GM18870 (cell line): ENCODE results near the gene BRD7.
"Not testable (repeated sequence)": the region's sequence is repeated elsewhere in the genome, so short reads cannot be mapped to it uniquely, and the experiment has no call there.

Experiments
- ATAC-seq: cut with Tn5 transposase; IDR thresholded peaks from one replicate; pipeline ENCODE4 v1.9.1; 2021; ENCODE audit warnings: moderate library complexity; ENCODE audit not compliant: unreplicated experiment

BRD7 gene

DNA sequence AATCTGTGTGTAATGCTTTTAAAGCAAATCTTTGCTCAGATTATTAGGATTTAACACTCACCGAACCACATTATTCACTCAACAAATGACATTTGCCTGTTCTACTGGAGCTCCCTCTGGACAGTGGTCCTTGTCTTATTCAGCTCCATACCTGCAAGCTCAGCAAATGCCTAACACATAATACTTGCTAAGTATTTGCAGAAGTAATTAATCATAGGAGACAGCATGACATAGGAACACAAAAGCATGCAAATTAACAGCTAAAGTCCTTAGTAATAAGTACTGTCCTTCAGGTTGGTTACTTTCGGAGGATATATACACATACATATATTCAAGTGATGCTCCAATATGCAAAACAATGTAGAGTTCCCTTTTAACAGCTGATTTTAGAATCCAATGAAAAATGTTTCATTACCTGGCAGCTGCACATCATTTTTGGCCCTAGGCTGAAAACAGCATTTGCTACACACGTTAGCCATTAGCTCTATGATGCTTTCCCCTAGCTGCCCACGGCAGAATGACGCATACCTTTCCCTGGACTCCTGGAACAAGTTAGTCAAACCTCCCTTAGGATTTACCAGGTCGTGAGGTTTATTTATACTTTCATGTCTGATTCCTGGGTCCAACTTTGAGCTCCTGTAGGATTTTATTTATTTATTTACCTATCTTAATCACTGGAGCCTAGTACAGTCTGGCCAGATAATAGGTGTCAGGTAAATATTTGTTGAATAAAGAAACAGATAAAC, 8.6 kb downstream of the BRD7 start:
- ATAC-seq = no peak

DNA sequence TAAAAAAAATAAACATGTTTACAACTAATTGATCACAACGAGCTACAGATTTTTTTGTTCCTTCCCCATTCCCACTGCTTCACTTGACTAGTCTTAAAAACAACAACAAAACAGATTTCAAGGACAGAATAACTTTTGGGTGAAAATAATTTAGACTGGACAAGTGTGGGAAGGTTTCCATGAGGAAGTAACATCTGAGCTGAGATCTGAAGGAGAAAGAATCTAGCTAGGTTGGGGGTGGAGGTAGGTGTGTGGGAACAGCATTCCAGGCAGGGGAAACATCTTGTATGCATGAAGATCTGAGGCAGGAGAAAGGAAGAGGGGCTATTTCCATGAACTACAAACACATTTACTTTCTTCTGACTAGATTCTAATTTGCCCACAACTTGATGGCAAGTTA, 9.2 kb downstream of the BRD7 start:
- ATAC-seq = no peak

DNA sequence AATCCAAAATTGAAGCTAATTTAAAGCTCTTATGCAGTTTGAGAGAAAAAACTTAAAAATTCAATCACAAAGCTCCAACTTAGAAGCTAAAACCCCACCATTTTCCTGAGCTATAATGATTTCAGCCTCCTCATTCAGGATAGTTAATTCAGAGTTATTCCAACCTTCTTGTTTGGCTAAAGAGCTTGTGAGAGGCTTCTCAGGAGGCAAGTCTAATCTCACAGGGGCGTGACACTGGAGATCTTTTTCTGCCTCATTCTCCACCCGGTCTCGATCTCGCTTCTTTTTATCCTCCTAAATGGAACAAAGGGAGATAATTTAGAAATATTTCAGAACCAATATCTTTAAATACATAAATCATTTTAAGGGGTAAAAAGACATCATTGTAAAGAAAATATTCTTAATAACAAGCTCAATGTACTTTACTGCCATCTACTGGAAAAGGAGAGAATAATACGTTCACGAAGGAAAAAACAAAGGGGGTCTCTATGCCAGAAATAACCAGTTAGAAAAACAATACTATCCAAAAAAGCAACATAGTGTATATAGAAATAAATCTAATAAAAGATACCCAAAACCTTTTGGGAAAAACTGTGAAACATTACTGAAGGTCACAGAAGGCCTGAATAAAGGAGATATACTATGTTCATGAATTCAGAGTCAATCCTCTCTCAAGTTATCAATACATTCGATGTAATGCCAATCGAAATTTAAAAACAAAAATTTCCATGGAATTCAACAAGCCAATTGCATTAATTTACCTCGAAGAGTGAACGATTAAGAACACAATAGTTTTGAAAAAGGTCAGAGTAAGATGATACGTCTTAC, 13.9 kb downstream of the BRD7 start:
- ATAC-seq = no peak

DNA sequence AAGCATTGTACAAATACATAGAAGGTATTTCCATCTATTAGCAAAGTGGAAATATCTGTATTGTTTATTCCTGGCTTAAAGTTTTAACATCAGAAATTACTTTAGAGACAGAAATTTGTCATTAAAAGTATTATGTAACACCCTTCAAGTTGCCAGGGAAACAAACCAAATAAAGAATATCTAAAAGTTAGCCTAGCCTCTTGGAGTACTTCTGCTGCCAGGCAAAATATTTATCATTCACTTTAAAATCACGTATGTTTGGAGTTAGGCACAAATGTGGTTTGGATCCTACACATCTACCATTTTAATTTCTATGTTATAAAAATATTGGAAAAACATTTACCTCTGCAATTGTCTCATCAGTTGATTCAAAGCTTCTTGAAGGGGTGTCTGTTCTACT, 14.7 kb downstream of the BRD7 start:
- no peak for ATAC-seq

- no peak for ATAC-seq
These were observed 16.8 kb downstream of the BRD7 start for GRCh38 chr16:50351952-50352351.

DNA sequence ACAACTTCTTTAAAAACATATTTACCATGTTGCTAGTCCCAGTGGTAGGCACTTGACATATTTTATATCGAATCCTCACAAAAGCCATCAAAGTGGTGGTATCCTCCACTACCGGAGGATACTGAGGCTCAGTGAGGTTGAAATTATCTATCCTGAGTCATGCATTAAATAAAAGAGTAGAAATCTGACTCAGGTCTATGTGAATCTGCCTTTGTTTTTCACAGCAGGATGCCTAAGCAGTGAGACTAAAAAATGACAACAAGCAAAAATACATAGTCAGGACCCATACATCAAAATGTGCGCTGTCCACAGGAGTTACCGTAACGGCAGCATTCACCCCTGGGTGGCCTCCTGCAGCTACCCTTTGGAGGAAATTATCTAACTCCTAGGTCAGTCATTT, 17.7 kb downstream of the BRD7 start:
- ATAC-seq = no peak

DNA sequence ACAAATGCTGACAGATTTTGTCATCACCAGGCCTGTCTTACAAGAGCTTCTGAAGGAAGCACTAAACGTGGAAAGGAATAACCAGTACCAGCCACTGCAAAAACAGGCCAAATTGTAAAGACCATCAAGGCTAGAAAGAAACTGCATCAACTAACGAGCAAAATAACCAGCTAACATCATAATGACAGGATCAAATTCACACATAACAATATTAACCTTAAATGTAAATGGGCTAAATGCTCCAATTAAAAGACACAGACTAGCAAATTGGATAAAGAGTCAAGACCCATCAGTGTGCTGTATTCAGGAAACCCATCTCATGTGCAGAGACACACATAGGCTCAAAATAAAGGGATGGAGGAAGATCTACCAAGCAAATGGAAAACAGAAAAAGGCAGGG, 23.6 kb downstream of the BRD7 start:
- not testable (repeated sequence) for ATAC-seq

DNA sequence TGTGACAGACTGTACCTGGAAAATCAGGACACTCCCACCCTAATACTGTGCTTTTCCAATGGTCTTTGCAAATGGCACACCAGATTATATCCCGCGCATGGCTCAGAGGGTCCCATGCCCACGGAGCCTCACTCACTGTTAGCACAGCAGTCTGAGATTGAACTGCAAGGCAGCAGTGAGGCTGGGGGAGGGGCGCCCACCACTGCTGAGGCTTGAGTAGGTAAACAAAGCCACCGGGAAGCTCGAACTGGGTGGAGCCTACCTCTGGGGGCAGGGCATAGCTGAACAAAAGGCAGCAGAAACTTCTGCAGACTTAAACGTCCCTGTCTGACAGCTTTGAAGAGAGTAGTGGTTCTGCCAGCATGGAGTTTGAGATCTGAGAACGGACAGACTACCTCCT, 25.2 kb downstream of the BRD7 start:
- ATAC-seq = not testable (repeated sequence)

- ATAC-seq = no peak
These were observed 28.2 kb downstream of the BRD7 start for GRCh38 chr16:50340578-50340977.

GRCh38 chr16:50338371-50339231, 30.2 kb downstream of the BRD7 start:
- no peak for ATAC-seq

- ATAC-seq = no peak
These were observed 31.9 kb downstream of the BRD7 start for GRCh38 chr16:50336884-50337283.

DNA sequence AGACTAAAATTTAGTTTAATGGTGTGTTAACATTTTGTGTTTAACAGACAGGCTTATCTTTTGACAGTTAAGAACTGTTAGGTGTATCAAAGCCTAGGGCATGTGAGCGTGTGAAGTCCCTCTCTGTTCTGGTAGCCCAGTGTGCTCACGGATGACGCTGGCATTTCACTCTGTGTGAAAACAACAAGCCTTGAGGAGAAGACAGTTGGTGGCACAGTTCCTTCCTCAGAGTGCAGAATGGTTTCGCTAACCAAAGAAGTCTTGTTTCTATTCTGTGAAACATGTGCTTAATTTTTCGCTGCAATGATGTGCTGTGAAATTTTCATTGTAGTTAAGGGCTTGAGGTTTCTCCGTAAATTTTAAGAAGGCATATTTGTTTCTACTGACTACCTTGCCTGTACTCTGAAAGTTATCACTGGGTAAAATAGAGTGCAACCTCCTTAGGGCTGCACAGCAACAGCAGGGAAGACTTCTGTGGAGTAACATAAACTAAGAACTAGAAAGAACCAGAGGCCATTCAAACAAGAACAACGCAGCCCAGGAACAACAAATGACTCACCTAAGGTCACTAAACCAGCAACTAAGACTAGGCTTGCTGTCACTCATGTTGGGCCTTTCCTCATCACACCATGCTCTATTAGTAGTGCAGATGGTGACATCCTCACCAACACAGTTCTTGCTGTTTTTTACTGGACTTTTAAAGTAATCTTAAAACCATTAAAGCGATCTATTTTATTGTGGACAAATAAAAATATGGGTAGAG, 33.4 kb downstream of the BRD7 start:
- peak; percentile 66 for ATAC-seq

DNA sequence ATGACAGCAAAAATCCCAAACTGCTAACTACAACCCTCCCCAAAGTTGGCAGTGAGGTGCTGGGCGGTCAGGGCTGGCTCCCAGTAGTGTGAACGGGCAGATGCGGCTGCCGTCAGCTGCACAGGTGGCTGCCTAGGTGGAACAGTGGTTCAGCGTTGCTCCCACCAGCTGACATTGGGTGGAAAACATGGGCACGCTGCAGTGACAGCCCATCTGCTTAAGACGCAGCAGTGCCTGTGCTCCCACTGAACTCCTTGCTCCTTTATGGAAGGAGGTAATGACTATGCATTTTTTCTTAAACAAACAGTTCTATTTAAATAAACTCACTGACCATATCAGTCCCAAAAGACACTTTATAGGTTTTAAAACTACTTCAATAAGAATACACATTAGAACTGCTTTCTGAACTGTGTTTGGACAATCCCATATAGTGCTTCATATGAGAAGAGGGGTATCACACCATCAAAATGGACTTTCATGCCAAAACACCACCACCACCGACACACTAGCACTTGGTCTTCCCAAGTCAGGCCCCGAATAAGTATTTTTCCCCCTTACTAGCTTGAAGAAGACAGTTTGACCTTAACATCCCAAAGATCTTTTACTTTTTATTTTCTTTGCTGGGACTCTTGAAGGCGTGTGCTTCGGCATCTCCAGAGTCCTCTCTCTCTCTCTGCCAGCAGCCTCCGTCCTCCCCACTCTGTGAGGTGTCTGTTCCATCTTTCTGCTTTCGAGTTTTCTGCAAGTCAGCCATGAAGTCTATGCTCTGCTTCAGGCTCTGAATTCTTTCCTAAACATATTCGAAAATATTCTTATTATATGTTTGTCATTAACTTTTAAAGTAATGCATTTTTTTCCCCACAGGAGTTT, 34.4 kb downstream of the BRD7 start:
- no peak for ATAC-seq

- no peak for ATAC-seq
These were observed 36.2 kb downstream of the BRD7 start for GRCh38 chr16:50332599-50332998.

- no peak for ATAC-seq
These were observed 37.2 kb downstream of the BRD7 start for GRCh38 chr16:50331570-50331969.

- no peak for ATAC-seq
These were observed 39.2 kb downstream of the BRD7 start for GRCh38 chr16:50329446-50330189.

- peak; percentile 53 for ATAC-seq
These were observed 41.8 kb downstream of the BRD7 start for GRCh38 chr16:50326835-50327465.

GRCh38 chr16:50326264-50326663, 42.5 kb downstream of the BRD7 start:
- ATAC-seq = no peak

GRCh38 chr16:50324345-50324744, 44.4 kb downstream of the BRD7 start:
- ATAC-seq = no peak
